BE2C (cell line): ENCODE data around the gene CALCOCO1.
A peak's percentile ranks its signal among the peaks of the same experiment; 100 is the strongest.

ENCODE experiments used
- DNase-seq: peaks from one replicate; pipeline ENCODE4 v3.0.0-alpha.2; 2020
- H3K27me3 ChIP-seq: fragments of 250-450 bp; sonication (Bioruptor Pico); 2 replicates; pipeline ENCODE4 v1.5.1; 2020; ENCODE audit warnings: mild to moderate bottlenecking
- H3K36me3 ChIP-seq: fragments of 250-450 bp; sonication (Bioruptor Pico); 2 replicates; pipeline ENCODE4 v1.5.1; 2020; ENCODE audit warnings: mild to moderate bottlenecking
- H3K4me1 ChIP-seq: fragments of 250-450 bp; sonication (Bioruptor Pico); 2 replicates; pipeline ENCODE4 v1.5.1; 2020
- H3K4me3 ChIP-seq: 2 replicates; pipeline ENCODE4 v1.5.1; 2011; ENCODE audit warnings: low read depth, low read length
- H3K9me3 ChIP-seq: fragments of 250-450 bp; sonication (Bioruptor Pico); 2 replicates; pipeline ENCODE4 v1.5.1; 2020
- CTCF ChIP-seq: IDR thresholded peaks from 2 replicates; pipeline ENCODE4 v1.5.1; 2012; ENCODE audit warnings: mild to moderate bottlenecking, low read depth, low read length

CALCOCO1 gene

GRCh38 chr12:53750812-53751335, 23.6 kb upstream of the CALCOCO1 start:
- peaks cover 3% of the 10 kb centered on the region; the same call in 1 of the 2 replicates for H3K4me1 ChIP-seq
- H3K36me3 ChIP-seq, result no peaks in the 10 kb centered on the region
- H3K4me3 ChIP-seq, result peak overlapping the region; percentile 49
- no peaks in the 10 kb centered on the region for H3K9me3 ChIP-seq
- DNase-seq, result peak; percentile 33
- TF ChIP-seq CTCF, result no peak
- H3K27me3 ChIP-seq, result peaks cover 84% of the 10 kb centered on the region

- Histone ChIP-seq H3K4me1 (peaks cover 3% of the 10 kb centered on the region; the same call in 1 of the 2 replicates), H3K4me3 (peak overlapping the region; percentile 49), H3K9me3 (no peaks in the 10 kb centered on the region), H3K27me3 (peaks cover 80% of the 10 kb centered on the region), H3K36me3 (no peaks in the 10 kb centered on the region)
- TF ChIP-seq CTCF, result no peak
- DNase-seq, result no peak
Observed at GRCh38 chr12:53749986-53750811, 22.9 kb upstream of the CALCOCO1 start.

DNA sequence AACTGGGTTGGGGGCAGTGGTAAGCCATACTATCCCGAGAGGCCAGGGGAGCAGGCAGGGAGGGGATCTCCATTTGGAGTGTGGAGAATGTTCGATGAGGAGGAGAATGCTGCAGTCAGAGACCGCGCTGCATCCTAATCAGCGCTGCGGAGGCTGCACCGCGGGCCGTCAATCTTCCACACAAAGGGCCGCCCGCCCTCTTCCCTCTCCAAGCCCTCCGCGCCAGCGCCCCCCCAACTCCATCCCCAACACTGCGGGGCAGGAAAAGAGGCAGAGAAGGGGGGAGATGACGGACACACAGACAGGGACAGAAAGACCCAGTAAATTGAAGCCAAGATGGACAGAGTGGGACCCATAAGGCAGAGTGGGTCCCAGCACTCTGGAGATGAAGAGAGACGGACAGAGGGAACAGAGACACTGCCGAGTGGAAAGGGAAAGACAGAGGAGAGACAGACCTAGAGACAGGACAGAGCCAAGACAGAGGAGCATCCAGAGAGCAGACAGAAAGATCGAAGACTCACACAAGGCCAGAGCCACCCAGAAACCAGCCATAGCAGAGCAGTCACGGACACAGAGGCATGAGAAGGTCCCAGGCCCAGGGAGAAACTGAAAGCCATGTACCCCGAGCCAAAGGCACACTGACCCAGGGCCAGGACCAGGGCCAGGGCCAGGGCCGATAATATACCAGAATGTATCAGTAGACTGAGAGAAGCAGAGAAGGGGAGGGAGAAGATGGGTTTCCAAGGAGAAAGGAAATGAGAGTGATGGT, 21.0 kb upstream of the CALCOCO1 start:
- Histone ChIP-seq H3K9me3 (no peaks in the 10 kb centered on the region), H3K27me3 (peaks cover 73% of the 10 kb centered on the region), H3K4me1 (peaks cover 3% of the 10 kb centered on the region; the same call in 1 of the 2 replicates), H3K4me3 (no peak overlapping the region), H3K36me3 (no peaks in the 10 kb centered on the region)
- no peak for TF ChIP-seq CTCF
- DNase-seq, result no peak

DNA sequence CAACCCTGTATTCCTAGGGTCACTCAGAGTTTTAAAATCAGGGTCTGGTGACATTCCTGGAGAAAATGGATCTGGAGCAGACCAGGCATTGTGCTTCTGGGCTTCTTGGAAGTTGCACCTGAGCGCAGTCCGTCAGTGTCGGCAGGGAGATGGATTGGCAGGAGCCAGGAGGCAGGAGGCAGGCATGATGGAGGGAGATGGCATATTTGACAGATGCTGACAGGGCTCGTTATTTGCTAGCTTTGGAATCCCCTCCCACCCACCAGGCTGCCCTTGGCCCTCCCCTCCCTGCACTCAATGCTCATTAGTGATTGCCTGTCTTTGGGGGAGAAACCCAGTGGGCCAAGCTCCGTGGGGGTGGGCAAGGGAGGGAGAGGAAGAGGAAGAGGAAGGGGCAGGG, 19.8 kb upstream of the CALCOCO1 start:
- no peak overlapping the region for H3K4me3 ChIP-seq
- no peak for DNase-seq
- TF ChIP-seq CTCF, result no peak
- H3K9me3 ChIP-seq, result no peaks in the 10 kb centered on the region
- H3K27me3 ChIP-seq, result peaks cover 64% of the 10 kb centered on the region
- H3K4me1 ChIP-seq, result peaks cover 3% of the 10 kb centered on the region; the same call in 1 of the 2 replicates
- H3K36me3 ChIP-seq, result no peaks in the 10 kb centered on the region

DNA sequence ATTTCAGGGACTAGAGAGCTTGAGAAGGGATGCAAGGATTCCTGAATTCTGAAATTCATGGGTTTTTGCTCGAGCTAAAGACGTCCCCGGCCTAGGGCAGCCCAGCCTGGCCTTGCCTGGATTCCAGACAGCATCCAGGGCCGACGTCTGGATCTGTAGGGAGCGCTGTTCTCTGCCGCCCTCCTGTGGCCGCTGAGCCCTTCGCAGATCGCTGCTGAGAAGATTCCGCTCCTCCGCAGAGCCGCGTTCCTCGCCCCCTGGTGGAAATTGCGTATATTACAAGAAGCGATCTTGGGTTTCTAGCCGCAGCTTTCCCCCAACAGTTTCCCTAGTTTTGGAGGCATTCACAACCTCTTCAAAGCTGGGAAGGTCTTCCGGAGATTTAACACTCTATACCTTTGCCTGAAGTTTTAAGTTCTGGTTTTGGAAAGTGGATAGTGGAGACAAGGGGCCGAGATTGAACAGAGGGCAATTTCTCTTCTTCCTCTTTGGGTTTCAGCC, 19.4 kb upstream of the CALCOCO1 start:
- H3K27me3 ChIP-seq, result peaks cover 60% of the 10 kb centered on the region
- no peak overlapping the region for H3K4me3 ChIP-seq
- no peaks in the 10 kb centered on the region for H3K9me3 ChIP-seq
- H3K4me1 ChIP-seq, result peaks cover 3% of the 10 kb centered on the region; the same call in 1 of the 2 replicates
- TF ChIP-seq CTCF, result peak; percentile 100
- H3K36me3 ChIP-seq, result no peaks in the 10 kb centered on the region
- DNase-seq, result peak; percentile 95
